Endodermal cell (in vitro differentiated cells): ENCODE results near the gene GJC2. TPM values are rescaled to one million over a fixed set of nuclear protein-coding genes. Genes with fewer than 3 reads are reported as not detected.
A peak's percentile ranks its signal among the peaks of the same experiment; 100 is the strongest.

Experiments used
- DNase-seq: peaks from one replicate; pipeline ENCODE4 v3.0.0-alpha.2; 2017
- H3K27ac ChIP-seq: 2 replicates; pipeline ENCODE4 v1.5.1; 2013; ENCODE audit warnings: mild to moderate bottlenecking, low read depth, low read length, moderate library complexity
- H3K27me3 ChIP-seq: 2 replicates; pipeline ENCODE4 v1.6.1; 2013; ENCODE audit warnings: mild to moderate bottlenecking, low read length, moderate library complexity; ENCODE audit not compliant: insufficient read depth, control insufficient read depth, poor library complexity, severe bottlenecking
- H3K36me3 ChIP-seq: 2 replicates; pipeline ENCODE4 v1.7.0; 2013; ENCODE audit warnings: mild to moderate bottlenecking, low read length, moderate library complexity; ENCODE audit not compliant: control insufficient read depth, insufficient read depth
- H3K4me1 ChIP-seq: one replicate; pipeline ENCODE4 v1.7.0; 2013; ENCODE audit warnings: low read length; ENCODE audit not compliant: control insufficient read depth, insufficient read depth
- H3K4me3 ChIP-seq: 2 replicates; pipeline ENCODE4 v1.5.1; 2013; ENCODE audit warnings: mild to moderate bottlenecking, low read length, moderate library complexity
- H3K9ac ChIP-seq: 2 replicates; pipeline ENCODE4 v1.6.1; 2013; ENCODE audit warnings: mild to moderate bottlenecking, low read length, moderate library complexity; ENCODE audit not compliant: poor library complexity, severe bottlenecking; ENCODE audit errors: extremely low read depth
- H3K9me3 ChIP-seq: 2 replicates; pipeline ENCODE4 v1.6.1; 2013; ENCODE audit warnings: mild to moderate bottlenecking, low read length, moderate library complexity; ENCODE audit not compliant: control insufficient read depth
- H3K27ac Mint-ChIP-seq: 2 replicates; pipeline ENCODE4 v1.8.0; 2020; ENCODE audit warnings: mixed read lengths
- H3K27me3 Mint-ChIP-seq: 2 replicates; pipeline ENCODE4 v1.8.0; 2021; ENCODE audit warnings: mild to moderate bottlenecking, mixed read lengths; ENCODE audit not compliant: insufficient read depth
- H3K36me3 Mint-ChIP-seq: 2 replicates; pipeline ENCODE4 v1.8.0; 2020; ENCODE audit warnings: low read depth, mixed read lengths
- H3K4me1 Mint-ChIP-seq: 2 replicates; pipeline ENCODE4 v1.8.0; 2020; ENCODE audit warnings: mixed read lengths
- H3K4me3 Mint-ChIP-seq: 2 replicates; pipeline ENCODE4 v1.8.0; 2020; ENCODE audit warnings: mild to moderate bottlenecking, moderate library complexity, mixed read lengths
- H3K9me3 Mint-ChIP-seq: 2 replicates; pipeline ENCODE4 v1.8.0; 2020; ENCODE audit warnings: mild to moderate bottlenecking, mixed read lengths
- WGBS, 2 experiments: methylation state at CpG; one replicate each; pipeline versions ENCODE4 v1.1.5 to v1.1.7; 2013; ENCODE audit warnings: missing lambda C conversion rate in 2 of 2, mixed read lengths in 1 of 2; ENCODE audit not compliant: insufficient coverage in 1 of 2, insufficient read length in 1 of 2; 5-methylcytosine and 5-hydroxymethylcytosine counted together
- total RNA-seq, 2 donors: library from RNA; stranded (reverse); fragmentation: NEBNext Ultra II Directional in 1 of 2; extraction: Animal tissue kit (Norgen Biotek cat#: 25700) in 1 of 2; gene quantifications; 2 replicates in 1 of 2; 3 replicates in 1 of 2; pipeline ENCODE4 v1.2.1, GENCODE V29; 2021
- TF ChIP-seq, protein P1 (sequence below): fragments of 200-600 bp; sonication (generic); conservative IDR thresholded peaks from 2 replicates; pipeline ENCODE4 v1.5.0; 2021; ENCODE audit warnings: antibody characterized with exemption, mild to moderate bottlenecking

Gene GJC2
- total RNA-seq, 2 donors from 2014 or later, result 0.53 to 0.60 TPM

DNA sequence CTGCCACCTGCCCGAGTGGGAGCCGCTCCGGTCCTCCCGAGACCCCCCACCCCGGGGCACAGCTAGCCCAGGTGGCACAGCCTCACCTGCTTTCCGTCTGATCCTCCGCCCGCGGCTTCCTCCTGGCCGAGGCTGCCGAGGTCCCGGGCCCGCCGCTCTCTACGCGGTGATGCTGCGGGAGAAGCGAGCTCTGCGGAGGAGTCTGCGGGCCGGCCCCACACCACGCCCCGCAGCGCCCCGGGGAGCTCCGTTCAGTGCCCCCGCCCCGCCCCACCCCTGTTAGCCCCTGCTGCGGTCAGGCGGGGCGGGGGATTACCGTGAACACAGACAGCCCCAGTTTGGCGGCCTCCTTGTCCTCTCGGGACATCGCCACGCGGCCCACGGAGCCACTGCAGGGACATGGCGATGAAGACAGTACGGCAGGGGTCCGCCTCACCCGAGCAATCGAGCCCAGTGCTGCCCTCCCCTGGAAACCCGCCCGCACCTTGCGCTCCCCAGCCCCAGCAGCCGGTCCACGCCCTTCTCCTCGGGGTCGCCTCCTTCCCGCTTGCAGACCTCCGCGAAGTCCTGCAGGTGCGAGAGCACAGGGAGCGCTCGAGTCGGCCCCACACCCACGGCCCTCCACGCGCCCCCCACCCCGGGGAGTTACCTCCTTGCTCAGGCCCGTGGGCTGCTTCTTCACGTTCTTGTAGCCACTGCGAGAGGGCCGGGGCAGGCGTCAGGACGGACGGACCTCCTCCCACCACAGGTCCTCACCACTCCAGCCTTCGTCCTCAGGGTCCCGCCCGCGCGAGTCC, 47.5 kb upstream of the GJC2 start:
- H3K27ac ChIP-seq, result no peak overlapping the region
- Mint-ChIP-seq H3K4me3 (peak overlapping the region; percentile 88), H3K27me3 (no peaks in the 10 kb centered on the region), H3K36me3 (peaks cover 43% of the 10 kb centered on the region), H3K4me1 (no peaks in the 10 kb centered on the region), H3K27ac (no peak overlapping the region), H3K9me3 (no peaks in the 10 kb centered on the region)
- peaks cover 5% of the 10 kb centered on the region for H3K4me1 ChIP-seq
- 9 to 10% methylated on average over 36 to 73 of the region's 73 CpGs for whole genome bisulfite sequencing, 2 experiments
- peaks cover 47% of the 10 kb centered on the region for H3K36me3 ChIP-seq
- no peaks in the 10 kb centered on the region for H3K9me3 ChIP-seq
- peak; percentile 89 for DNase-seq
- H3K9ac ChIP-seq, result peak overlapping the region; percentile 11
- H3K4me3 ChIP-seq, result peak overlapping the region; percentile 80
- TF ChIP-seq, protein P1, sequence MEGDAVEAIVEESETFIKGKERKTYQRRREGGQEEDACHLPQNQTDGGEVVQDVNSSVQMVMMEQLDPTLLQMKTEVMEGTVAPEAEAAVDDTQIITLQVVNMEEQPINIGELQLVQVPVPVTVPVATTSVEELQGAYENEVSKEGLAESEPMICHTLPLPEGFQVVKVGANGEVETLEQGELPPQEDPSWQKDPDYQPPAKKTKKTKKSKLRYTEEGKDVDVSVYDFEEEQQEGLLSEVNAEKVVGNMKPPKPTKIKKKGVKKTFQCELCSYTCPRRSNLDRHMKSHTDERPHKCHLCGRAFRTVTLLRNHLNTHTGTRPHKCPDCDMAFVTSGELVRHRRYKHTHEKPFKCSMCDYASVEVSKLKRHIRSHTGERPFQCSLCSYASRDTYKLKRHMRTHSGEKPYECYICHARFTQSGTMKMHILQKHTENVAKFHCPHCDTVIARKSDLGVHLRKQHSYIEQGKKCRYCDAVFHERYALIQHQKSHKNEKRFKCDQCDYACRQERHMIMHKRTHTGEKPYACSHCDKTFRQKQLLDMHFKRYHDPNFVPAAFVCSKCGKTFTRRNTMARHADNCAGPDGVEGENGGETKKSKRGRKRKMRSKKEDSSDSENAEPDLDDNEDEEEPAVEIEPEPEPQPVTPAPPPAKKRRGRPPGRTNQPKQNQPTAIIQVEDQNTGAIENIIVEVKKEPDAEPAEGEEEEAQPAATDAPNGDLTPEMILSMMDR, result peak; percentile 67
- H3K27me3 ChIP-seq, result no peaks in the 10 kb centered on the region

DNA sequence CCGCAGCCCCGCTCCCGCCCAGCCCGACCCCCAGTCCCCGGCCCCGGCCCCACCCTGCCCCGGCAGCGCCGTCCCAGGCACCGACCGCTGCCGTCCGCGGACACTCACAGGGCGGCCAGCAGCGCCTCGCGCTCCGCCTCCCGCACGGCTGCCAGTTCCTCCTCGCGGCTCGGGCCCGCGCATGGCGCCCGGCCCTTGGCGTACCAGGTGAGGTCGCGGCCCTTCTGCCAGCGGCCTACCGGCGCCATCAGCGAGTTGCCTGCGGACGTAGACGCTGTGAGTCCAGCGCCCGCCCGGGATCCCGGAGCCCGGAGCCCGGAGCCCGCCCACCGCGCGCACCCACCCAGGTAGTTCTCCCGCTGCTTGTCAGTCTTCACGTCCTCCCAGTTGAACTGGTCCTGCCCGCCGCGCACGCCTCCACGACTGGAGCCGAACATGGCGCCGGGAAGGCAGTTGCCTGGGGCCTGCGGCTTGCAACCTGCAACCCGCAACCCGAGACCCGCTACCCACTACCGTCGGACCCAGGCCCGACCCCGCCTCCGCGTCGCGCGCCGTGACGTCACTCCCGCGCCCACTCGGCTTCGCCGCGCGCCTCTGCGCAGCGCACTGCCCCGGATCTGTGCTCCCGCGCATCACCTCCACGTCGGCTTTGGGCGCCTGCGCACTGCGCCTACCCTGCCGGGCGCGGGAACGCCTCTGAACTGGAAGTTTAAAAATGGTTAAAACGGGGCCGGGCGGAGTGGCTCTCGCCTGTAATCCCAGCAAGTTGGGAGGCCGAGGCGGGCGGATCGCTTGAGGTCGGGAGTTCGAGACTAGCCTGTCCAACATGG, 46.7 kb upstream of the GJC2 start, which contains the start of gene C1orf35:
C1orf35 (minus strand) TSS at position 535 of the 830 bp plus-strand sequence; CDS start at position 437, 98 bp downstream.
- 0 to 1% methylated on average over 52 to 104 of the region's 104 CpGs for WGBS, 2 experiments
- Mint-ChIP-seq H3K4me1 (no peaks in the 10 kb centered on the region), H3K9me3 (no peaks in the 10 kb centered on the region), H3K27me3 (no peaks in the 10 kb centered on the region), H3K4me3 (peak within 1 kb of the TSS; percentile 88), H3K36me3 (peaks cover 37% of the 10 kb centered on the region), H3K27ac (peak within 1 kb of the TSS; percentile 95)
- TF ChIP-seq, protein P1, result no peak
- Histone ChIP-seq H3K27ac (peak within 1 kb of the TSS; percentile 64), H3K27me3 (no peaks in the 10 kb centered on the region), H3K9ac (peak within 1 kb of the TSS; percentile 73), H3K4me3 (peak within 1 kb of the TSS; percentile 80), H3K36me3 (peaks cover 45% of the 10 kb centered on the region), H3K9me3 (no peaks in the 10 kb centered on the region), H3K4me1 (peaks cover 5% of the 10 kb centered on the region)
- DNase-seq, result peak; percentile 98

DNA sequence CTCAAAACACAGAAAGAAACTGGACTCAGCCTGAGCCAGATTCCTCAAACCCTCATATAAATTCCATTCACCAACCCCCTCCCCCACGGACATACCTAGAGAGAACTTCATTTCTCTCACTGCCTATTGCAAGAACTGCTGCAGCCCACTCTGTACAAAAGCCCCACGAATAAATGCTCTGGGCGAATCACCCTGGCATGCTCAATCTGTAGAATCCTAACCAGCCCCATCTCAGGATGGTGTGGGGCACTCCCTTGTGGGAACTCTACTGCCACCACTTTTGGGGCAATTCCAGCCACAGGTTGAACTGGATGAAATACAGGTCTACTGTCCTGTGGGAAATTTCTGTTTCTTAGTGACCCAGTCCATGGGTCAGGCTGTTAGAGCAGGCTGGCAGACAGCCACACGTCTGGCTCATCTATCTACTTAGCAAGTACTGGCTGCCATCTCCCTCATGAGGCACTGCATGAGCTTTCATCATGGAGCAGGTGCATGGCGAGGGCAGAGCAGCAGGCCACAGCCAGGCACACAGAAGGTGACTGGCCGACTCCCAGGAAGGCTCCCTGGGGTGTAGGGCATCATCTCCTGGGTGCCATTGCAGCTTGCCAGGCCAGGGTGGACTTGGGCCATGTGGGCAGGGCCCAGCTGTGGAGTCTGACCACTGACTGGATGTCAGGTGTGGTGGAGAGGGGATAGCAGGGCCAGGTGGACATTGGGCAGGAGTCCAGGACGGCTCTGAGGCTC, 45.0 kb upstream of the GJC2 start:
- H3K9ac ChIP-seq, result no peak overlapping the region
- H3K27me3 ChIP-seq, result no peaks in the 10 kb centered on the region
- DNase-seq, result peak; percentile 45
- Mint-ChIP-seq H3K27ac (peak overlapping the region; percentile 36), H3K4me3 (peak overlapping the region; percentile 88), H3K9me3 (no peaks in the 10 kb centered on the region), H3K4me1 (peaks cover under 1% of the 10 kb centered on the region), H3K27me3 (no peaks in the 10 kb centered on the region), H3K36me3 (peaks cover 22% of the 10 kb centered on the region)
- no peak overlapping the region for H3K27ac ChIP-seq
- WGBS, 2 experiments, result 88 to 90% methylated on average over 5 to 7 of the region's 7 CpGs
- H3K4me3 ChIP-seq, result no peak overlapping the region
- H3K36me3 ChIP-seq, result peaks cover 28% of the 10 kb centered on the region
- peaks cover 7% of the 10 kb centered on the region for H3K4me1 ChIP-seq
- TF ChIP-seq, protein P1, result no peak
- H3K9me3 ChIP-seq, result no peaks in the 10 kb centered on the region
